ENCODE data around the gene SLC38A11. TPM values are rescaled to one million over a fixed set of nuclear protein-coding genes. Genes with fewer than 3 reads are reported as not detected.

The SLC38A11 gene
- total RNA-seq, 1 donor from 2014 or later: not detected

- FAIRE-seq (no peak), DNase-seq (ENCODE audit: low read depth) (no peak)
- no peak for TF ChIP-seq CTCF (IDR thresholded peaks at IDR 0.05; ENCODE audit: insufficient read depth, low read length, severe bottlenecking)
- no peaks in the 10 kb centered on the region for H3K27me3 ChIP-seq (ENCODE audit: control insufficient read depth, insufficient read depth, low read length)
- H3K4me3 ChIP-seq (ENCODE audit: low read depth, low read length): no peak overlapping the region
- no peaks in the 10 kb centered on the region for H3K36me3 ChIP-seq (ENCODE audit: control insufficient read depth, insufficient read depth, low read length)
These were observed 78.2 kb downstream of the SLC38A11 start for GRCh38 chr2:164877169-164877568.

- Histone ChIP-seq H3K27me3 (ENCODE audit: control insufficient read depth, insufficient read depth, low read length) (no peaks in the 10 kb centered on the region), H3K36me3 (ENCODE audit: control insufficient read depth, insufficient read depth, low read length) (no peaks in the 10 kb centered on the region), H3K4me3 (ENCODE audit: low read depth, low read length) (no peak overlapping the region)
- no peak for FAIRE-seq
- no peak for DNase-seq (ENCODE audit: low read depth)
- TF ChIP-seq CTCF (IDR thresholded peaks at IDR 0.05; ENCODE audit: insufficient read depth, low read length, severe bottlenecking): no peak
These were observed 79.8 kb downstream of the SLC38A11 start for GRCh38 chr2:164875334-164876205.

- DNase-seq (ENCODE audit: low read depth) (peak; percentile 44), FAIRE-seq (no peak)
- no peaks in the 10 kb centered on the region for H3K27me3 ChIP-seq (ENCODE audit: control insufficient read depth, insufficient read depth, low read length)
- no peaks in the 10 kb centered on the region for H3K36me3 ChIP-seq (ENCODE audit: control insufficient read depth, insufficient read depth, low read length)
- no peak for TF ChIP-seq CTCF (IDR thresholded peaks at IDR 0.05; ENCODE audit: insufficient read depth, low read length, severe bottlenecking)
- H3K4me3 ChIP-seq (ENCODE audit: low read depth, low read length): no peak overlapping the region
These were observed 82.0 kb downstream of the SLC38A11 start for GRCh38 chr2:164873210-164873908.

- no peak for TF ChIP-seq CTCF (IDR thresholded peaks at IDR 0.05; ENCODE audit: insufficient read depth, low read length, severe bottlenecking)
- DNase-seq (ENCODE audit: low read depth) (no peak), FAIRE-seq (no peak)
- Histone ChIP-seq H3K27me3 (ENCODE audit: control insufficient read depth, insufficient read depth, low read length) (no peaks in the 10 kb centered on the region), H3K36me3 (ENCODE audit: control insufficient read depth, insufficient read depth, low read length) (no peaks in the 10 kb centered on the region), H3K4me3 (ENCODE audit: low read depth, low read length) (no peak overlapping the region)
These were observed 83.9 kb downstream of the SLC38A11 start for GRCh38 chr2:164871404-164871803.

- no peak for TF ChIP-seq CTCF (IDR thresholded peaks at IDR 0.05; ENCODE audit: insufficient read depth, low read length, severe bottlenecking)
These were observed 85.9 kb downstream of the SLC38A11 start for GRCh38 chr2:164869420-164869772.

More at GRCh38 chr2:164869420-164869772, 85.9 kb downstream of the SLC38A11 start:
- FAIRE-seq: no peak
- H3K36me3 ChIP-seq (ENCODE audit: control insufficient read depth, insufficient read depth, low read length): no peaks in the 10 kb centered on the region
- no peaks in the 10 kb centered on the region for H3K27me3 ChIP-seq (ENCODE audit: control insufficient read depth, insufficient read depth, low read length)
- no peak for DNase-seq (ENCODE audit: low read depth)
- no peak overlapping the region for H3K4me3 ChIP-seq (ENCODE audit: low read depth, low read length)
